ENCODE data around the gene TMC7.
A peak's percentile ranks its signal among the peaks of the same experiment; 100 is the strongest.
"Not testable (repeated sequence)": the region's sequence is repeated elsewhere in the genome, so short reads cannot be mapped to it uniquely, and the experiment has no call there.

Gene TMC7

GRCh38 chr16:18983565-18984434 is at the start of gene TMC7:
TSS of gene TMC7 (plus strand) at chr16:18983934. CDS start at chr16:18984064, 130 bp downstream.
- DNase-seq: peak; percentile 23

DNA sequence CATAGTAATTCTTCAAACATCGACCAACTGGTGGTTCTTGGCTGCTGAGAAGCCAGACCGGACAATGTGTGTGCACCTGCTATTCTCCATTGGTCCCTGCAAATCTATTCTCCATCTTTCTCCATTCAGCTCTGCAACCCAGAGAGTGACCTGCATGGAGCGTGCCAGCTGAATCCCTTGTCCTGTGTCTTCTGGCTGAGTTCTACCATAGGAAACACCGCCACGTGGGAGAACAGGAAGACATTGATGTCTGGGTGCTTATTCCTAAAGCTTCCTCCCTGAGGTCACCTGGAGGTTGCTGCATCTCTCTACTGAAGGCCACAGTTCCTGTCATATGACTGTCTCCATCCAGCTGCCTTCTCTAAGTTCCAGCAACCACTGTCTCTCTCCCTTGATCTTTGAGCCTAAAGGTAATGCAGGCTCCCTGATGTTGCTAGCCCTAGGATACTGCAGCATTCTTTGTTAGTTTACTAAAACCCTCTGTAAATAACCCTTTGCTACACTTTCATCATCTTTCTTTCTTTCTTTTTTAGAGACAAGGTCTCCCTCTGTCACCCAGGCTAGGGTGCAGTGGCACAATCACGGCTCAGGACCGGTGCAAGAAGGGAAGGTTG is 46.9 kb upstream of the TMC7 start:
- no peak for DNase-seq

DNA sequence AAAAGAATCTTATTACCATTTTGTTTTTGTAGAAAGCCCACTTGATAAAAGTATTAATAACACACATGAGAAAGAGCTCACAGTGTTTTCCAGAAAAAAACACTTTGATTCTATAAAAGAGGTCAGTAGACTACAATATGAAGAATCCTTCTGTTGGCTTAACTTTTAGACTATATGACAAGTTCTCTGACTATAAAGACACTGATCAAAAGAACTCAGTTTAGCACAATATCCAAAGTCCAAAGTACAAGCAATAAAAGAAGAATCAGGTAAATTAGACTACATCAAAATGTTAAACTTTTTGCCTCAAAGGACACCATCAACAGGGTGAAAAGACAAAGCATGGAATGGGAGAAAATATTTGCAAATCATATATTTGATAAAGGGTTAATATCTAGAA is 46.3 kb upstream of the TMC7 start:
- DNase-seq: no peak

- DNase-seq: no peak
These were observed 44.7 kb upstream of the TMC7 start for GRCh38 chr16:18938986-18939385.

GRCh38 chr16:18941471-18941870 is 42.3 kb upstream of the TMC7 start:
- no peak for DNase-seq

DNA sequence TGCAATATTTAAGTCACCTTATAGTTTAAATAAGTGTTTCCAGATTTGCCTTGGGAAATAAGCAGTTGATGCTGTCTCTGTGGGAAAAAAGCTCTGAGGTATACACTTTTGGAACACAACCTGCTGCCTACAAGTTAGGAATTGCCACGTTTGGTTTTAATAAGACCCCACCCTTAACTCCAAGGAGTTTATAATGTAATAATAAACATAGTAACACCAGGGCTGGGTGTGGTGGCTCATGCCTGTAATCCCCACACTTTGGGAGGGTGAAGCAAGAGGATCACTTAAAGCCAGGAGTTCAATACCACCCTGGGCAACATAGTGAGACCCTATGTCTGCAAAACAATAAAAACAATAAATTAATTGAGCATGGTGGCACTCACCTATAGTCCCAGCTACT is 41.7 kb upstream of the TMC7 start:
- no peak for DNase-seq

GRCh38 chr16:18943414-18943813 is 40.3 kb upstream of the TMC7 start:
- DNase-seq: no peak

GRCh38 chr16:18945233-18945632 is 38.5 kb upstream of the TMC7 start:
- DNase-seq: no peak

- no peak for DNase-seq
These were observed 35.2 kb upstream of the TMC7 start for GRCh38 chr16:18948372-18949020.

DNA sequence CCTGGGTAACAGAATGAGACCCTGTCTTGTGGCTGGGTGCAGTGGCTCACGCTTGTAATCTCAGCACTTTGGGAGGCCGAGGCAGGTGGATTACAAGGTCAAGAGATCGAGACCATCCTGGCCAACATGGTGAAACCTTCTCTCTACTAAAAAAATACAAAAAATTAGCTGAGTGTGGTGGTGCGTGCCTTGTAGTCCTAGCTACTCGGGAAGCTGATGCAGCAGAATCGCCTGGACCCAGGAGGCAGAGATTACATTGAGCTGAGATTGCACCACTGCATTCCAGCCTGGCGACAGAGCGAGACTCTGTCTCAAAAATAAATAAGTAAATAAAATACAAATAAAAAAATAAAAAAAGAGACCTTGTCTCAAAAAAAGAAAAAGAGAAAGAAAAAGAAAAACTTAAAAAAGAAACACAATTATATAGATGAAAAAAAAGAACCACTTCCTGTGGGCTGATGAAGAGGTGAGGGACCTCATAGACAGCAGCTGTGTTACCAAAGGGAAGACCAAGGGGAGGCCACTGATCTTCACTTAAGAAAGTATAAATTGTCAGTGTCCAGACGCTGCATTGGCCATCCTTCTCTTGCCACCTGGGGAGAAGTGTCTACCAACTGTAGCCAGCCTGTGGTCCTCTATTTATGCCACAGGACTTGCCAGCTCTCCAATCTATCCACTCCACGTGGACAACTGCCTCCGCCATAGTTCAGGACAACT is 33.1 kb upstream of the TMC7 start:
- no peak for DNase-seq

GRCh38 chr16:18953547-18953946 is 30.2 kb upstream of the TMC7 start:
- no peak for DNase-seq

- peak; percentile 30 for DNase-seq
These were observed 27.7 kb upstream of the TMC7 start for GRCh38 chr16:18955874-18956580.

DNA sequence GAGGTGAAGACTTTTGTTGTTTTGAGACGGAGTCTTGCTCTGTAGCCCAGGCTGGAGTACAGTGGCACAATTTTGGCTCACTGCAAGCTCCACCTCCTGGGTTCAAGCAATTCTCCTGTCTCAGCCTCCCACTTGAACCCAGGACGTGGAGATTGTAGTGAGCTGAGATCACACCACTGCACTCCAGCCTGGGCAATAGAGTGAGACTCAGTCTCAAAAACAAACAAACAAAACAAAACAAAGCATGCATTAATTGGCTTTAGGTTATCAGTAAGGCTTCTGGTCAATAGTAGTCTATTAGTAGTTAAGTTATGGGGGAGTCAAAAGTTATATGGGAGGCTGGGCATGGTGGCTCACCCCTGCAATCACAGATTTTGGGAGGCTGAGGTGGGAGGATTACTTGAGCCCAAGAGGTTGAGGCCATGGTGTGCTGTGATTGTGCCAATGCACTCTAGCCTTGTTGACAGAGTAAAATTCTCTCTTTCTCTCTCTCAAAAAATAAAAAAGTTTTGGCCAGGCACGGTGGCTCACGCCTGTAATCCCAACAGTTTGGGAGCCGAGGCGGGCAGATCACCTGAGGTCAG is 27.0 kb upstream of the TMC7 start:
- not testable (repeated sequence) for DNase-seq

DNA sequence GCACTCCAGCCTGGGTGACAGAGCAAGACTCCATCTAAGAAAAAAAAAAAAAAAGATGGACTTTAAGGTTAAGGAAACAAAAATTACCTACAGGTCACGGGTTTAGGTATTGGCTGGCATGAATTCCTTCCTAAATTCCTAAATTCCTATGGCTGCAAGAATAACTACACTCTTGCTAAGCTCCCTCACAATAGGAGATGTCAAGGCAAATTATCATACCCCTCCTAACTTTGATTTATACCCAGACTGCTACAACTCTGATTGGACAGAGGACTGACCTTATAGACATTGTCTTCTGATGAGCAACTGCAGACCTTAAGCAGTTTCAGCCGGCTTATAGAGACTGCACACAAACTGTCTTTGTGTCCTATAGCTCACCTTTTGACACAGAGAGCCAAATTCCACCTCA is 25.1 kb upstream of the TMC7 start:
- no peak for DNase-seq

DNA sequence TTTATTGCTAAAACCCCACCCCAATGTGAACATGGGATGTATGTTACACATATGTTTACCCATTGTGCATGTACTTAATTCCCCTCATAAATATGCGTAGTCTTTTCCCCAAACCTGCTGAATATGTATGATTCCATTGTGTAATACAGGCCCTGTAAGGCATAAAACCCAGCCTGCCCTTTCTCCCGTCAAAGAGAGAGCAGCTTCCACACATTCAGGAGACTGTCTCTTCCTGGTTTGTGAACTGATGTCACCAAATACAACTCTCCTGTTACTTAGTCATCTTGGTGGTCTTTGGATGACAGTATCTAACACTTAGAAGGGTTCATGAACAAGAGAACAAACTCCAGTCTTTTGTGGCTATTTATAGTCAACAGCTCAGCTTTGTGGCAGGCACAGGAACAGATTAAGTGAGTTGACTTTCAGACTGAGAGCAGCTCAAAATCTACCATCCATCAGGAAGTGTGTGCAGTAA is 24.7 kb upstream of the TMC7 start:
- DNase-seq: no peak

GRCh38 chr16:18965555-18965954 is 18.2 kb upstream of the TMC7 start:
- no peak for DNase-seq

GRCh38 chr16:18966791-18967190 is 16.9 kb upstream of the TMC7 start:
- no peak for DNase-seq

DNA sequence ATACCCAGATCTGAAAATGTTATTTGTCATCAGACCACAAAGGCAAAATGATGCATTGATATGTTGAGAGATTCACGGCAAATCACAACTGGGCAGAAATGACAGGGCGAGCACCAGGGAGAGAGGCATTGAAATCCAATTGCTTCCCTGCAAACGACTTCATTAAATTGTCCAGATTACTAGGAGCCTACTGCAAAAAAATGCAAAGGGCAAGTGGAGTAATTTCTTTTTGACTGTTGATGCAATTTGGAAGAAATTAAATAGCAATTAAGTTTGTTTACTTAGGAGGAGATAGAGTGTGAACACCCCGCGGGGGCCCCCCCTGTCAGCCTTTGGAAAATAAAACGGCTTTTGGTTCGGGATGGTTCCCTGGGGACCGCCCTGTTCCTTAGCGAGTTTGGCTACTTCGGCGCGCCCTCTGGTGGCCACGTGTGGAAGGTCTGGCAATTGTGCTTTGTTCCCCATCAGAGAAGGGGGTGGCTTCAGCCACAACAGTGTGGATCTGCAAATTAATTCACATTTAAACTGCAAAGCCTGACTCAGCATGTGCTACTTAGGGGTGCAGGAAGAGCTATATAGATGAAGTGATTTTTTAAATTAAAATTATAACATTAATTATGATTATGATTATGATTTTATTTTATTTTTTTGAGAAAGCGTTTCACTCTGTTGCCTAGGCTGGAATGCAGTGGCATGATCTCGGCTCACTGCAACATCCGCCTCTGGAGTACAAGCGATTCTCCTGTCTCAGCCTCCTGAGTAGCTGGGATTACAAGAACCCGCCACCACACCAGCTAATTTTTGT is 14.5 kb upstream of the TMC7 start:
- DNase-seq: peak; percentile 63

- DNase-seq: no peak
These were observed 13.9 kb upstream of the TMC7 start for GRCh38 chr16:18969855-18970240.

GRCh38 chr16:18975109-18975508 is 8.6 kb upstream of the TMC7 start:
- DNase-seq: no peak

- no peak for DNase-seq
These were observed 3.8 kb upstream of the TMC7 start for GRCh38 chr16:18979936-18980335.
